Large intestine (tissue), 12 donors: ENCODE measurements around the gene UQCRHL. TPM values are rescaled to one million over a fixed set of nuclear protein-coding genes. Genes with fewer than 3 reads are reported as not detected.
A peak's percentile ranks its signal among the peaks of the same experiment; 100 is the strongest.
"Not testable (repeated sequence)": the region's sequence is repeated elsewhere in the genome, so short reads cannot be mapped to it uniquely, and the experiment has no call there.

ENCODE experiments used
- DNase-seq, 2 donors: peaks; one replicate each; pipeline versions ENCODE4 v3.0.0 to v3.0.0-alpha.2; 2013
- H3K27ac ChIP-seq: one replicate; pipeline ENCODE4 v1.5.1; 2013; ENCODE audit warnings: low read length
- H3K27me3 ChIP-seq: 2 replicates; pipeline ENCODE4 v1.6.1; 2013; ENCODE audit warnings: low read length; ENCODE audit not compliant: control insufficient read depth, insufficient read depth
- H3K36me3 ChIP-seq: 2 replicates; pipeline ENCODE4 v1.6.1; 2013; ENCODE audit warnings: low read length; ENCODE audit not compliant: control insufficient read depth, insufficient read depth
- H3K4me1 ChIP-seq: one replicate; pipeline ENCODE4 v1.6.1; 2013; ENCODE audit warnings: low read length; ENCODE audit not compliant: control insufficient read depth, insufficient read depth
- H3K4me3 ChIP-seq: one replicate; pipeline ENCODE4 v1.5.1; 2013; ENCODE audit warnings: low read length
- H3K9me3 ChIP-seq: one replicate; pipeline ENCODE4 v1.6.1; 2013; ENCODE audit warnings: mild to moderate bottlenecking, low read depth, low read length, moderate library complexity; ENCODE audit not compliant: control insufficient read depth
- WGBS: methylation state at CpG from one replicate; pipeline ENCODE4 v1.1.5; 2013; ENCODE audit warnings: low lambda C conversion rate; ENCODE audit not compliant: insufficient coverage; 5-methylcytosine and 5-hydroxymethylcytosine counted together
- long read RNA-seq, 11 donors: transcript quantifications; one replicate each; lab custom pipeline, GENCODE V29; 2026
- polyA plus RNA-seq: library from polyadenylated mRNA; unstranded; fragments of 120-200 nt; gene quantifications from one replicate; pipeline ENCODE4 v1.2.1, GENCODE V29; 2013

UQCRHL gene
- 4.1 TPM for polyA plus RNA-seq
- long read RNA-seq, donor 1, partial matches to known transcripts: 0 of 3 reads
- long read RNA-seq, donor 1, other reads (novel, unspliced or antisense): 0 of 3 reads
- long read RNA-seq, donor 2, transcript UQCRHL-201 (1 exons, 2,180 nt): major isoform, 8 of 120 reads
- long read RNA-seq, donor 2, partial matches to known transcripts: 112 of 120 reads
- long read RNA-seq, donor 2, other reads (novel, unspliced or antisense): 0 of 120 reads
- long read RNA-seq, donor 3: 0 reads
- long read RNA-seq, donor 4: 0 reads
- long read RNA-seq, donor 5, partial matches to known transcripts: 0 of 2 reads
- long read RNA-seq, donor 5, other reads (novel, unspliced or antisense): 0 of 2 reads
- long read RNA-seq, donor 6, transcript UQCRHL-201 (1 exons, 2,180 nt): major isoform, 19 of 19 reads
- long read RNA-seq, donor 6, partial matches to known transcripts: 0 of 19 reads
- long read RNA-seq, donor 6, other reads (novel, unspliced or antisense): 0 of 19 reads
- long read RNA-seq, donor 7, transcript UQCRHL-201 (1 exons, 2,180 nt): major isoform, 5 of 5 reads
- long read RNA-seq, donor 7, partial matches to known transcripts: 0 of 5 reads
- long read RNA-seq, donor 7, other reads (novel, unspliced or antisense): 0 of 5 reads
- long read RNA-seq, donor 8, partial matches to known transcripts: 0 of 4 reads
- long read RNA-seq, donor 8, other reads (novel, unspliced or antisense): 0 of 4 reads
- long read RNA-seq, donor 9, transcript UQCRHL-201 (1 exons, 2,180 nt): major isoform, 13 of 13 reads
- long read RNA-seq, donor 9, partial matches to known transcripts: 0 of 13 reads
- long read RNA-seq, donor 9, other reads (novel, unspliced or antisense): 0 of 13 reads
- long read RNA-seq, donor 10, transcript UQCRHL-201 (1 exons, 2,180 nt): major isoform, 9 of 9 reads
- long read RNA-seq, donor 10, partial matches to known transcripts: 0 of 9 reads
- long read RNA-seq, donor 10, other reads (novel, unspliced or antisense): 0 of 9 reads
- long read RNA-seq, donor 11, transcript UQCRHL-201 (1 exons, 2,180 nt): major isoform, 5 of 5 reads
- long read RNA-seq, donor 11, partial matches to known transcripts: 0 of 5 reads
- long read RNA-seq, donor 11, other reads (novel, unspliced or antisense): 0 of 5 reads

DNA sequence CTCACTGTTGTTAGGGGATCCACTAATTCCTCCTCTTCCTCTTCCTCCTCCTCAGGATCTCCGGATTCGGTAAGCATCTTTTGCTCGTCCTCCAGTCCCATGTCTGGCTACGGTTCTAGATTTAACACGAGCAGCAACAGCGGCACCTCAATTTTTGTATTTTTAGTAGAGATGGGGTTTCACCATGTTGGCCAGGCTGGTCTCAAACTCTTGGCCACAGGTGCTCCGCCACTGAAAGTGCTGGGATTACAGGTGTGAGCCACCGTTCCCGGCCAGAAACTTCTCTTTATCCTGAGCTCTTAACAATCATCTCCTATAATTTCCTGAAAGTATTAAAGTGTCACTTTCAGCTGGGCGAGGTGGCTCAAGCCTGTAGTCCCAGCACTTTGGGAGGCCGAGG is at the start of gene UQCRHL:
UQCRHL (minus strand) TSS at position 101 of the 400 bp plus-strand sequence; CDS start at position 101, 0 bp downstream.
- H3K36me3 ChIP-seq, H3K4me3 ChIP-seq, H3K9me3 ChIP-seq, H3K27me3 ChIP-seq, H3K4me1 ChIP-seq, H3K27ac ChIP-seq, DNase-seq: not testable (repeated sequence)
- no CpG with 5 or more reads among the region's 11 CpGs for WGBS

DNA sequence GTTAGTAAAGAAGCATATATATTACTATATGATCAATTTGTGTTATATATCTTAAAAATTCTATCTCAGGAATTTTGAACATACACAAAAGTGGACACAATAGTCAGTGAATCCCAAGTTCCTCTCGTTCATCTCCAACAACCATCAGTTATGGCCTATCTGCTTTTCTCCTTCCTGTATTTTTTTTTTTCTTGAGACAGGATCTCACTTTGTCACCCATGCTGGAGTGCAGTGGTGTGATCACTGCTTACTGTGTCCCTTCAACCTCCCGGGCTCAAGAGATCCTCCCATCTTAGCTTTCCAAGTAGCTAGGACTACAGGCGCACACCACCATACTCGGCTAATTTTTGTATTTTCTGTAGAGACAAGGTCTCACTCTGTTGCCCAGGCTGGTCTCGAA is 49.4 kb upstream of the UQCRHL start:
- Histone ChIP-seq H3K36me3 (no peaks in the 10 kb centered on the region), H3K4me3 (no peak overlapping the region), H3K27me3 (no peaks in the 10 kb centered on the region), H3K27ac (no peak overlapping the region), H3K9me3 (no peaks in the 10 kb centered on the region), H3K4me1 (no peaks in the 10 kb centered on the region)
- WGBS: 100% methylated on average over 1 of the region's 5 CpGs
- no peak for DNase-seq

DNA sequence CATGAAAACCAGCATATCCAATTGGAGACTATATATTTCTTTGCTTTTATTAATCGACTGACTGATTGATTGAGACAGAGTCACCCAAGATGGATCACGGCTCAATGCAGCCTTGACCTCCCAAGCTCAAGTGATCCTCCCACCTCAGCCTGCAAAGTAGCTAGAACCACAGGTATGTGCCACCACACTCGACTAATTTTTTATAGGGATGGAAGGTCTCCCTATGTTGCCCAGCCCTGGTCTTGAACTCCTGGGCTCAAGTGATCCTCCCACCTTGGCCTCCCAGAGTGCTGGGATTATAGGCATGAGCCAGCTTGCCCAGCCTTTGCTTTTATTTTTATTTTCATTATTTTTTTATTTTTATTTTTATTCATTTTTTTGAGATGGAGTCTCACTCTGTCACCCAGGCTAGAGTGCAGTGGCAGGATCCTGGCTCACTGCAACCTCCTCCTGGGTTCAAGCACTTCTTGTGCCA is 45.4 kb upstream of the UQCRHL start:
- Histone ChIP-seq H3K27ac (no peak overlapping the region), H3K9me3 (no peaks in the 10 kb centered on the region), H3K27me3 (no peaks in the 10 kb centered on the region), H3K4me1 (peaks cover 9% of the 10 kb centered on the region), H3K36me3 (no peaks in the 10 kb centered on the region), H3K4me3 (no peak overlapping the region)
- no peak for DNase-seq
- 100% methylated on average over 1 of the region's 3 CpGs for WGBS

DNA sequence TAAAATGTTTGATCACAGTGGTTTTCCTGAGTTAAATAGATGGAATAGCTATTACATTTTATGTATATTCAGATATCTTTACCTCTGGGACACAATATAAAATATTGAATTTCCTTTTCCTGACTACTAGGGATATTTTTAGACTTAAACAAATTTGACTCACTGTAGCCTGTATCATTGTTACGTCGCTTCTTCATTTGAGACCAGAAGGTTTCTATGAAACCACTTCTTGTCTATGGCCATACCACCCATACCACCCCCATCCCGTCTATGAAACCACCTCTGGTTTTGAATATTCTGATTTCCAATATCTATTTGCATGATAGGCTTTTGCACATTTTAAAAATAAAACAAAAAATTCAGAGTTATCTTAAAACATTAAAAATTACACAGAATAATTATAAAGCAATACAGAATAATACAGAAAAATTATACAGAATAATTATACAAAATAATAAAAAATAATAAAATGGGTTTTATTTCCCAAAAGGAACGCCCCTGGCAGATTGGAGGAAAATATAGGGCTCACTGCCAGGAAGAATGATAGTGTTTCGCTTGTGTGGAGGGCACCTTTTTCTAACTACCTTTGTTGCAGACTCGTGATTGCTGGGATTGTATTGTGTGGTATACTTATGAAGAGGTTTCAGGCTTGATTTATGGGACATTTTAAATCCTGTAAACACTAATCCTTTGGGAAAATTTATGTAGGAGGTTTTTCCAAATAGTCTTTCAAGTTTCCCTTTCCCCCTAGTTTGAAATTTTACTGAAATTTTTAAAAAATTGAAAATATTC is 44.8 kb upstream of the UQCRHL start:
- no peak for DNase-seq
- H3K9me3 ChIP-seq: no peaks in the 10 kb centered on the region
- 86% methylated on average over 2 of the region's 6 CpGs for WGBS

DNA sequence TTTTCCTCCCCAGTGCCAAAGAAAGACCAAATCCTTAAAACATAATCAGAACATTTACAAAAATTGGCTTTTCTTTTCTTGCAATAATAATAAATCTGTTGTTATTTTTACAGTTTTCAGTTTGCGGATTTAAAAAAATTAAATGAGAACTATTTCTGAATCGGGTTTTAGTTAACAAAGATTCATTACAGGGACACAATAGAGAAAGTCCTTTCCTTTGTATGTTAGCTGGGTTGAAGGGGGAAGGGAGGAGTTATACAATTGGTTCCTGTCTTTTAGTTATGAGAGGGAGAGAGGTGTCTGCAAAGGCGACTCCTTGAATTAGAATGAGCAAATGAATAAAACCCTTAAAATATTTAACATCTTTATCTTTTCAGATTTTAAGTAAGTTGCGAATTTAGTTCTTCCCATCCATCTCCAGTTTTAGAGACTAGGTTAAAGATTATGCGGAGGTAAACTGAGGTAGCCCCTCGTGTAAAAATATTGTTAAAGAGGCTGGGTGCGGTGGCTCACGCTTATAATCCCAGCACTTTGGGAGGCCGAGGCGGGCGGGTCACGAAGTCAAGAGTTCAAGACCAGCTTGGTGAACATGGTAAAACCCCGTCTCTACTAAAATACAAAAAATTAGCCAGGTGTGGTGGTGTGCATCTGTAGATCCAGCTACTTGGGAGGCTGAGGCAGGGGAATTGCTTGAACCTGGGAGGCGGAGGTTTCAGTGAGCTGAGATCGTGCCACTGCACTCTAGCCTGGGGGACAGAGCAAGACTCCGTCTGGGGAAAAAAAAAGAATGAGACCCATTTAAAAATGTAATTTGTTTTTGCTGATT is 44.0 kb upstream of the UQCRHL start:
- H3K4me3 ChIP-seq: no peak overlapping the region

More for the DNA sequence above, 44.8 kb upstream of the UQCRHL start:
- no peak overlapping the region for H3K27ac ChIP-seq
- no peaks in the 10 kb centered on the region for H3K27me3 ChIP-seq
- peaks cover 9% of the 10 kb centered on the region for H3K4me1 ChIP-seq
- no peak overlapping the region for H3K4me3 ChIP-seq
- H3K36me3 ChIP-seq: no peaks in the 10 kb centered on the region

DNA sequence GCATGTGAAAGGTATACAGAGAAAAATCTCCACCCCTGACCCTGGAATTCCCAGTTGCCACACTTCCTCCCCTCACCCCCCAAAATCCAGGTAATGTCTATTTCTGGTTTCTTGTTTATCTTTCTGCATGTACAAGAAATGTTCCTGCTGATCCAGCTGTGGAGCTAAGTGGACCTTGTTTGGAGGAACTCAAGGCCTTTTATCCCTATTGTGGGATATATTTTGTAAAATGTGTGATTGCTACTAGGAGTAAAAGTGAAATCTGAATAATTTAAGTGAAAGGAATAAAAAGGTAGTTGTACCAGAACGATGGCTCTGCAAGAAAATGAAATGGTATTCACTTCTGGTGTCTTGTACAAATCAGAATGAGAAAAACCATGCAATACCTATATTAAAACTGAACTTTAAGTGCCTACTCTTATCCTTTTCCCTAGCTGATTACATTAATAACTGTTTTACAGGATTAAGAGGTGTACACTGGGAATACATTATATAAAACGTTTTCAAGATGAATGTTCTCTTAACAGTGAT is 43.1 kb upstream of the UQCRHL start:
- 0% methylated on average over 2 of the region's 2 CpGs for WGBS
- Histone ChIP-seq H3K4me1 (peaks cover 12% of the 10 kb centered on the region), H3K27ac (peak overlapping the region; percentile 94), H3K27me3 (no peaks in the 10 kb centered on the region), H3K36me3 (no peaks in the 10 kb centered on the region), H3K4me3 (peak overlapping the region; percentile 74), H3K9me3 (no peaks in the 10 kb centered on the region)
- DNase-seq: peak in 1 of 2 donors; percentile 41

More for the DNA sequence above, 44.0 kb upstream of the UQCRHL start:
- Histone ChIP-seq H3K4me1 (peaks cover 12% of the 10 kb centered on the region), H3K27me3 (no peaks in the 10 kb centered on the region), H3K27ac (peak overlapping the region; percentile 94), H3K36me3 (no peaks in the 10 kb centered on the region), H3K9me3 (no peaks in the 10 kb centered on the region)
- 80% methylated on average over 4 of the region's 16 CpGs for WGBS
- DNase-seq: no peak

DNA sequence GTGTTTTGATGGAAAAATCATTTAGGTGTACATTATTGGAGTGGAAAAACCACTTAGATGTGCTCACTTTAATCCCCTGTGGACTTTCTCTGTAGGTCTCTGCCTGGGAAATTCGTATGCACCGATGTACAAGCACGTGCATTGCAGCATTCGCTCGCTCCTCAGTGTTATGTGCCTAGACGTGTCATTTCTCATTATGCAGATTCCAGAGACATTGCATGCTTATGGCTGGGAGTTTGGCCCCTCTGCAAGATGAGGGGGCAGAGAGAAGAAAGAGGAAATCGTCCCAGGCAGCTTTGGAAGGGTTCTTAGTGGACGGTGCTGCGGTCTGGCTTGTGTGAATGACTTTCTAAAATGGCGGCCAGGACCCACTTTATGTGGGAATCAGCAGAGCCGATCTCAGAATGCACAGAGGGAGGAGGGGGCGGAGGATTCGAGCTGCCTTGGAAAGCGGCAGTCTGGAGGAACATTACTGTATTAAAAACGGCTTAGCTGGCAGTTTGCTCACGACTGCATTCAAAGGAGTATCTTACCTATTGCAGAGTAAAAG is 42.4 kb upstream of the UQCRHL start:
- Histone ChIP-seq H3K4me3 (peak overlapping the region; percentile 74), H3K27ac (peak overlapping the region; percentile 94), H3K36me3 (no peaks in the 10 kb centered on the region), H3K4me1 (peaks cover 12% of the 10 kb centered on the region), H3K9me3 (no peaks in the 10 kb centered on the region), H3K27me3 (no peaks in the 10 kb centered on the region)
- WGBS: no CpG with 5 or more reads among the region's 16 CpGs
- DNase-seq: peak in 1 of 2 donors; percentile 78

DNA sequence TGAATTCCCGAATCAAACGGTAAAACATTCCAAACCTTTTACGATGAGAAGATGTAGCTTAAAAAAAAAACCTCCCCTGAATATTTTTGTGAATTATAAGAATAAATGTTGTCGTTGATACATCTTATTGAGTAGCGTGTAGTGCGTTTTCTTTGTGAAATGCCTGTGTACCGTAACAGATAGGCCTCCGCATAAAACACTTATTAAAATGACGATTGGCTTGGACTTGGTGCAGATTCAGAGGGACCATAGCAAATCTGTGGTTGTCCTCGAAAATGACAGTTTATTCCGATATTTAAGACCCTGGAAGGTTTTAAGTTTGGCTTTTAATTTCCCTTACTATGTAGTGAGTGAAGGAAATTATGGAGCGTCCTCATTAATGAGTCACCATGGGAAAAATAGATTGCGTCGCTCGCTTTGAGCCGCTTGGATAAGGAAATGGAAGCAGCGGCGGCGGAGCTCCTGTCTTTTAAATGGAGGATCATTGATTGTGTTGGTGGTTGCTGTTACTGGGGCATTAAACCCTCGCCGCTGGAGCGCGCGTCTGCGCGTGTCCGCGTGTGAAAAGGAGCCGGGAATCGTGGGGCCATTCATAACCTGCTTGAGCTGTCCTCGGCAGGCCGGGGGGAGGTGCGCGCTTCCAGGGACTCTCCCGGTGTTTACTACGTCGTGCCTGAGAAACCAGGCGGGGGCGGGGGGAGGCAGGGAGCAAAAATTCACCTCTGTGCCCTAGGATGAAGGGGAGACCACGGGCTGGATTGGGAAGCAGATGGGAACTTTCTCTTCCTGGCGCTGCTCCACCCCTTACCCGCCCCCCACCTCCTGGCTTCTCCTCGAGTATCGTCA is 41.7 kb upstream of the UQCRHL start:
- Histone ChIP-seq H3K4me3 (peak overlapping the region; percentile 74), H3K27ac (peak overlapping the region; percentile 94), H3K4me1 (peaks cover 12% of the 10 kb centered on the region), H3K27me3 (no peaks in the 10 kb centered on the region), H3K36me3 (no peaks in the 10 kb centered on the region), H3K9me3 (no peaks in the 10 kb centered on the region)
- DNase-seq: peak; percentile 91 to 93
- WGBS: no CpG with 5 or more reads among the region's 44 CpGs
